Epithelial cell of esophagus (primary cell): ENCODE data around the gene SMIM20.

Experiments
- DNase-seq: peaks from one replicate; pipeline ENCODE4 v3.0.0; 2010; ENCODE audit warnings: low read depth
- H3K4me3 ChIP-seq: 2 replicates; pipeline ENCODE4 v1.5.1; 2011; ENCODE audit warnings: mild to moderate bottlenecking, low read length, control low read depth
- CTCF ChIP-seq: IDR thresholded peaks from 2 replicates; pipeline ENCODE4 v1.5.1; 2011; ENCODE audit warnings: low read depth, mild to moderate bottlenecking, low read length, control low read depth, inconsistent platforms; ENCODE audit not compliant: insufficient read depth; ENCODE audit errors: missing control alignments

The SMIM20 gene

GRCh38 chr4:25970226-25970675 lies 56.2 kb downstream of the SMIM20 start:
- TF ChIP-seq CTCF = no peak
- no peak overlapping the region for H3K4me3 ChIP-seq
- peak; percentile 29 for DNase-seq

GRCh38 chr4:25970691-25971432 lies 56.8 kb downstream of the SMIM20 start:
- no peak overlapping the region for H3K4me3 ChIP-seq
- no peak for DNase-seq
- TF ChIP-seq CTCF = no peak

- DNase-seq = no peak
- TF ChIP-seq CTCF = no peak
- H3K4me3 ChIP-seq = no peak overlapping the region
These were observed 58.3 kb downstream of the SMIM20 start for GRCh38 chr4:25972366-25972765.

- no peak overlapping the region for H3K4me3 ChIP-seq
- no peak for DNase-seq
- TF ChIP-seq CTCF = no peak
These were observed 59.1 kb downstream of the SMIM20 start for GRCh38 chr4:25972984-25973745.

- TF ChIP-seq CTCF = no peak
- H3K4me3 ChIP-seq = no peak overlapping the region
- DNase-seq = no peak
These were observed 62.8 kb downstream of the SMIM20 start for GRCh38 chr4:25976780-25977179.

GRCh38 chr4:25977397-25978170 lies 63.6 kb downstream of the SMIM20 start:
- no peak for TF ChIP-seq CTCF
- H3K4me3 ChIP-seq = no peak overlapping the region
- DNase-seq = no peak
